ENCODE results near the gene MARCHF9. TPM values are rescaled to one million over a fixed set of nuclear protein-coding genes. Genes with fewer than 3 reads are reported as not detected.

Gene MARCHF9
- total RNA-seq, 1 experiment from 2014 or later, result 42.4 TPM

GRCh38 chr12:57726884-57727757 is 27.8 kb upstream of the MARCHF9 start:
- Mint-ChIP-seq H3K9me3 (ENCODE audit: low read depth, unreplicated experiment) (no peaks in the 10 kb centered on the region), H3K36me3 (ENCODE audit: insufficient read depth, unreplicated experiment) (peaks cover 20% of the 10 kb centered on the region), H3K4me3 (ENCODE audit: low read depth, unreplicated experiment) (peak overlapping the region; percentile 80), H3K4me1 (ENCODE audit: low read depth, unreplicated experiment) (peaks cover 11% of the 10 kb centered on the region), H3K27me3 (ENCODE audit: unreplicated experiment) (peaks cover 75% of the 10 kb centered on the region), H3K27ac (ENCODE audit: unreplicated experiment) (no peak overlapping the region)
- no peak for DNase-seq
- intact Hi-C loops (cut with micrococcal nuclease; ENCODE audit: unreplicated experiment), result no loop called here
- TSS peak; percentile 11 for BruUV-seq (replicated peaks)
- CTCF ChIA-PET, result interaction anchor here (1.2 to 1.5 kb wide), 3 partner anchors 8 to 146 kb away, joined by 3 to 18 read pairs (median 3); no protein-coding TSS in a partner anchor
- no peak for TF ChIP-seq CTCF (IDR thresholded peaks at IDR 0.05; ENCODE audit: unreplicated experiment)

GRCh38 chr12:57727758-57728395 is 27.0 kb upstream of the MARCHF9 start:
- CTCF ChIA-PET, result no interaction called here
- H3K27ac Mint-ChIP-seq (ENCODE audit: unreplicated experiment), result no peak overlapping the region
- DNase-seq, result no peak
- H3K36me3 Mint-ChIP-seq (ENCODE audit: insufficient read depth, unreplicated experiment), result peaks cover 17% of the 10 kb centered on the region
- H3K4me3 Mint-ChIP-seq (ENCODE audit: low read depth, unreplicated experiment), result peak overlapping the region; percentile 23
- intact Hi-C loops (cut with micrococcal nuclease; ENCODE audit: unreplicated experiment), result no loop called here
- TF ChIP-seq CTCF (IDR thresholded peaks at IDR 0.05; ENCODE audit: unreplicated experiment), result no peak
- H3K27me3 Mint-ChIP-seq (ENCODE audit: unreplicated experiment), result peaks cover 82% of the 10 kb centered on the region
- BruUV-seq (replicated peaks), result no TSS peak
- H3K9me3 Mint-ChIP-seq (ENCODE audit: low read depth, unreplicated experiment), result no peaks in the 10 kb centered on the region
- H3K4me1 Mint-ChIP-seq (ENCODE audit: low read depth, unreplicated experiment), result peaks cover 11% of the 10 kb centered on the region

GRCh38 chr12:57729321-57729844 is 25.5 kb upstream of the MARCHF9 start:
- TF ChIP-seq CTCF (IDR thresholded peaks at IDR 0.05; ENCODE audit: unreplicated experiment), result no peak
- peaks cover 12% of the 10 kb centered on the region for H3K36me3 Mint-ChIP-seq (ENCODE audit: insufficient read depth, unreplicated experiment)
- CTCF ChIA-PET, result interaction anchor here (0.6 to 0.7 kb wide), 2 partner anchors 72 to 618 kb away, joined by 4 to 5 read pairs; no protein-coding TSS in a partner anchor
- H3K27ac Mint-ChIP-seq (ENCODE audit: unreplicated experiment), result no peak overlapping the region
- intact Hi-C loops (cut with micrococcal nuclease; ENCODE audit: unreplicated experiment), result no loop called here
- BruUV-seq (replicated peaks), result no TSS peak
- DNase-seq, result no peak
- H3K27me3 Mint-ChIP-seq (ENCODE audit: unreplicated experiment), result peaks cover 86% of the 10 kb centered on the region
- H3K4me1 Mint-ChIP-seq (ENCODE audit: low read depth, unreplicated experiment), result peaks cover 11% of the 10 kb centered on the region
- H3K4me3 Mint-ChIP-seq (ENCODE audit: low read depth, unreplicated experiment), result no peak overlapping the region
- no peaks in the 10 kb centered on the region for H3K9me3 Mint-ChIP-seq (ENCODE audit: low read depth, unreplicated experiment)

GRCh38 chr12:57730336-57731067 is 24.4 kb upstream of the MARCHF9 start:
- peaks cover 12% of the 10 kb centered on the region for H3K36me3 Mint-ChIP-seq (ENCODE audit: insufficient read depth, unreplicated experiment)
- H3K4me1 Mint-ChIP-seq (ENCODE audit: low read depth, unreplicated experiment), result peaks cover 22% of the 10 kb centered on the region
- intact Hi-C loops (cut with micrococcal nuclease; ENCODE audit: unreplicated experiment), result no loop called here
- no peak overlapping the region for H3K27ac Mint-ChIP-seq (ENCODE audit: unreplicated experiment)
- DNase-seq, result no peak
- no TSS peak for BruUV-seq (replicated peaks)
- peaks cover 86% of the 10 kb centered on the region for H3K27me3 Mint-ChIP-seq (ENCODE audit: unreplicated experiment)
- no peaks in the 10 kb centered on the region for H3K9me3 Mint-ChIP-seq (ENCODE audit: low read depth, unreplicated experiment)
- no peak for TF ChIP-seq CTCF (IDR thresholded peaks at IDR 0.05; ENCODE audit: unreplicated experiment)
- CTCF ChIA-PET, result interaction anchor here (0.6 kb wide), 1 partner anchor 378 kb away, joined by 3 read pairs; no protein-coding TSS in a partner anchor
- no peak overlapping the region for H3K4me3 Mint-ChIP-seq (ENCODE audit: low read depth, unreplicated experiment)

Data from Calu3 (cell line).